ENCODE data around the gene EGFL6. TPM values are rescaled to one million over a fixed set of nuclear protein-coding genes. Genes with fewer than 3 reads are reported as not detected.

The EGFL6 gene
- total RNA-seq, 2 experiments from 2014 or later: not detected

DNA sequence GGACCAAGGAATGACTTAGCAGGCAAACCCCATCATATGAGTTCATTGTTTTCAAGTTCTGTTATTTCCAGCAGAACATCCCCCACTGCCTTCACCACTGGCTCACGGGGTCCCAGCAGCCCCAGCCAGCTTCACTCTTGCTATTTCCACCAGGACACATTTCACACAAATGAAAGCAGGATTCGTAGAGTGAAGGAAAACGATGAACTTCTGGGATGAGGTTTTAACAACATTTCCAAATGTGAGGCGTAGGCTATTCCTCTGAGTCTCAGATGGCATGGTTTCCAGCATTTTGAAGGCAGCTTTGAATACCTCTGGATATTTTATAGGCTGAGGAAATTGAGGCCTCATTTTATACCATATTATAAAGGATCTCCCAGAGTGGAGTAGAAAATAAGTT lies 32.9 kb upstream of the EGFL6 start:
- CTCF ChIA-PET (ENCODE audit: unreplicated experiment): no interaction called here
- Histone ChIP-seq H2AFZ (ENCODE audit: low read length) (no peak overlapping the region), H3K9me3 (ENCODE audit: low read length) (no peaks in the 10 kb centered on the region), H4K20me1 (ENCODE audit: insufficient read depth, low read length) (no peaks in the 10 kb centered on the region), H3K36me3 (ENCODE audit: insufficient read depth, low read length) (no peaks in the 10 kb centered on the region), H3K4me1 (ENCODE audit: insufficient read depth, low read length, poor library complexity, severe bottlenecking) (no peaks in the 10 kb centered on the region), H3K4me3 (ENCODE audit: low read depth, low read length, poor library complexity, severe bottlenecking) (no peak overlapping the region), H3K4me2 (ENCODE audit: low read length) (no peak overlapping the region), H3K9me2 (ENCODE audit: insufficient read depth, low read length) (no peaks in the 10 kb centered on the region), H3K27ac (ENCODE audit: low read depth, low read length, poor library complexity, severe bottlenecking) (no peak overlapping the region), H3K79me2 (ENCODE audit: insufficient read depth, low read depth, low read length) (no peaks in the 10 kb centered on the region)
- intact Hi-C loops (cut with micrococcal nuclease; ENCODE audit: unreplicated experiment): no loop called here
- TF ChIP-seq, protein P1, sequence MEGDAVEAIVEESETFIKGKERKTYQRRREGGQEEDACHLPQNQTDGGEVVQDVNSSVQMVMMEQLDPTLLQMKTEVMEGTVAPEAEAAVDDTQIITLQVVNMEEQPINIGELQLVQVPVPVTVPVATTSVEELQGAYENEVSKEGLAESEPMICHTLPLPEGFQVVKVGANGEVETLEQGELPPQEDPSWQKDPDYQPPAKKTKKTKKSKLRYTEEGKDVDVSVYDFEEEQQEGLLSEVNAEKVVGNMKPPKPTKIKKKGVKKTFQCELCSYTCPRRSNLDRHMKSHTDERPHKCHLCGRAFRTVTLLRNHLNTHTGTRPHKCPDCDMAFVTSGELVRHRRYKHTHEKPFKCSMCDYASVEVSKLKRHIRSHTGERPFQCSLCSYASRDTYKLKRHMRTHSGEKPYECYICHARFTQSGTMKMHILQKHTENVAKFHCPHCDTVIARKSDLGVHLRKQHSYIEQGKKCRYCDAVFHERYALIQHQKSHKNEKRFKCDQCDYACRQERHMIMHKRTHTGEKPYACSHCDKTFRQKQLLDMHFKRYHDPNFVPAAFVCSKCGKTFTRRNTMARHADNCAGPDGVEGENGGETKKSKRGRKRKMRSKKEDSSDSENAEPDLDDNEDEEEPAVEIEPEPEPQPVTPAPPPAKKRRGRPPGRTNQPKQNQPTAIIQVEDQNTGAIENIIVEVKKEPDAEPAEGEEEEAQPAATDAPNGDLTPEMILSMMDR (conservative IDR thresholded peaks at IDR 0.05; ENCODE audit: low read length): no peak
- TF ChIP-seq EZH2phosphoT487 (IDR thresholded peaks at IDR 0.05; ENCODE audit: borderline replicate concordance, low read depth, low read length): no peak
- POLR2A ChIA-PET: no interaction called here
- DNase-seq (ENCODE audit: low spot score): no peak
- BruUV-seq (replicated peaks): no TSS peak

DNA sequence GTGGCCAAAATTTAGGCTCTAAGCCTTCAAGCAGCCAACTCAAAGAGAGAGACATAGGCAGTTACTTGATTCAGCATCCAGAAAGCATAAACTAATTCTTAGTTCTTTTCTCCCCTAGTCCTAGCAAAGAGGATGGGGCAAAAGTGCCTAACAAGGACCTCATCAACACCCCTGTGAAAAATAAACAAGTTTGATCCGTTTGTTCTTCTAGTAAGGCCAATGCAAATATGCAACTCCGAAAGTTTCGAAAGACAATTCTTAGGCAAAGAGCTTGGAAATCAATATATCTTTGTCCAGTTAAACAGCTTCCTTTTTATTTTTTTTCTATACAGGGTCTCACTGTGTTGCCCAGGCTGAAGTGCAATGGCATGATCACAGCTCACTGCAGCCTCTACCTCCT lies 31.0 kb upstream of the EGFL6 start:
- TF ChIP-seq EZH2phosphoT487 (IDR thresholded peaks at IDR 0.05; ENCODE audit: borderline replicate concordance, low read depth, low read length): no peak
- TF ChIP-seq, protein P1 (conservative IDR thresholded peaks at IDR 0.05; ENCODE audit: low read length): no peak
- H3K4me3 ChIP-seq (ENCODE audit: low read depth, low read length, poor library complexity, severe bottlenecking): no peak overlapping the region
- H3K27ac ChIP-seq (ENCODE audit: low read depth, low read length, poor library complexity, severe bottlenecking): no peak overlapping the region
- no peaks in the 10 kb centered on the region for H3K4me1 ChIP-seq (ENCODE audit: insufficient read depth, low read length, poor library complexity, severe bottlenecking)
- no peaks in the 10 kb centered on the region for H3K36me3 ChIP-seq (ENCODE audit: insufficient read depth, low read length)
- no peaks in the 10 kb centered on the region for H3K79me2 ChIP-seq (ENCODE audit: insufficient read depth, low read depth, low read length)
- H4K20me1 ChIP-seq (ENCODE audit: insufficient read depth, low read length): no peaks in the 10 kb centered on the region
- intact Hi-C loops (cut with micrococcal nuclease; ENCODE audit: unreplicated experiment): no loop called here
- no peak overlapping the region for H2AFZ ChIP-seq (ENCODE audit: low read length)
- no peak overlapping the region for H3K4me2 ChIP-seq (ENCODE audit: low read length)
- H3K9me3 ChIP-seq (ENCODE audit: low read length): no peaks in the 10 kb centered on the region
- H3K9me2 ChIP-seq (ENCODE audit: insufficient read depth, low read length): no peaks in the 10 kb centered on the region
- no peak for DNase-seq (ENCODE audit: low spot score)
- BruUV-seq (replicated peaks): no TSS peak
- ChIA-PET POLR2A (interaction anchor here (0.6 kb wide), 1 partner anchor 1968 kb away, joined by 3 read pairs; no protein-coding TSS in a partner anchor), CTCF (ENCODE audit: unreplicated experiment) (no interaction called here)

GRCh38 chrX:13540602-13541001 lies 28.8 kb upstream of the EGFL6 start:
- Histone ChIP-seq H2AFZ (ENCODE audit: low read length) (no peak overlapping the region), H4K20me1 (ENCODE audit: insufficient read depth, low read length) (no peaks in the 10 kb centered on the region), H3K36me3 (ENCODE audit: insufficient read depth, low read length) (no peaks in the 10 kb centered on the region), H3K9me3 (ENCODE audit: low read length) (no peaks in the 10 kb centered on the region), H3K9me2 (ENCODE audit: insufficient read depth, low read length) (no peaks in the 10 kb centered on the region), H3K4me1 (ENCODE audit: insufficient read depth, low read length, poor library complexity, severe bottlenecking) (no peaks in the 10 kb centered on the region), H3K79me2 (ENCODE audit: insufficient read depth, low read depth, low read length) (no peaks in the 10 kb centered on the region), H3K4me3 (ENCODE audit: low read depth, low read length, poor library complexity, severe bottlenecking) (no peak overlapping the region), H3K4me2 (ENCODE audit: low read length) (no peak overlapping the region), H3K27ac (ENCODE audit: low read depth, low read length, poor library complexity, severe bottlenecking) (no peak overlapping the region)
- intact Hi-C loops (cut with micrococcal nuclease; ENCODE audit: unreplicated experiment): no loop called here
- no peak for DNase-seq (ENCODE audit: low spot score)
- TF ChIP-seq EZH2phosphoT487 (IDR thresholded peaks at IDR 0.05; ENCODE audit: borderline replicate concordance, low read depth, low read length): no peak
- TF ChIP-seq, protein P1 (conservative IDR thresholded peaks at IDR 0.05; ENCODE audit: low read length): no peak
- POLR2A ChIA-PET: interaction anchor here (1.0 kb wide), 1 partner anchor 10 kb away, joined by 3 read pairs; no protein-coding TSS in a partner anchor
- no TSS peak for BruUV-seq (replicated peaks)
- CTCF ChIA-PET (ENCODE audit: unreplicated experiment): no interaction called here

Data from OCI-LY7 (cell line).